HEK293 (cell line): ENCODE results near the gene CAB39L.

Experiments
- CTCF ChIA-PET: fragments of 350-600 bp; formaldehyde crosslinking; extraction: SDS; loops from one replicate; lab custom pipeline; 2021; ENCODE audit warnings: antibody characterized with exemption; lab: Yijun Ruan, JAX
- POLR2A ChIA-PET: fragments of 300-600 bp; formaldehyde crosslinking; extraction: SDS; loops from one replicate; lab custom pipeline; 2020; ENCODE audit warnings: antibody characterized with exemption, inconsistent platforms; lab: Yijun Ruan, JAX
- H3K27ac ChIP-seq: fragments of 200-500 bp; sonication (Bioruptor generic); 2 replicates; pipeline ENCODE4 v1.5.1; 2014; ENCODE audit warnings: low read depth, low read length, control low read depth, inconsistent platforms; ENCODE audit errors: extremely low read depth
- H3K36me3 ChIP-seq, 2 experiments: fragments of 200-500 bp in 1 of 2; sonication (Bioruptor generic) in 1 of 2; 1 replicate in 1 of 2; 2 replicates in 1 of 2; pipeline ENCODE4 v1.5.1; 2014 to 2017; ENCODE audit warnings: inconsistent platforms in 2 of 2, low read length in 2 of 2; ENCODE audit not compliant: control insufficient read depth in 2 of 2, insufficient read depth in 1 of 2
- H3K4me1 ChIP-seq: fragments of 200-500 bp; sonication (Bioruptor generic); 2 replicates; pipeline ENCODE4 v1.5.1; 2014; ENCODE audit warnings: mild to moderate bottlenecking, low read length, inconsistent platforms; ENCODE audit not compliant: control insufficient read depth, insufficient read depth
- H3K4me3 ChIP-seq: 2 replicates; pipeline ENCODE4 v1.5.1; 2011; ENCODE audit warnings: low read depth, mild to moderate bottlenecking, control low read depth, low read length, moderate library complexity
- H3K9me3 ChIP-seq: fragments of 200-500 bp; sonication (Bioruptor generic); 2 replicates; pipeline ENCODE4 v1.5.1; 2014; ENCODE audit warnings: low read depth, low read length, inconsistent platforms; ENCODE audit not compliant: control insufficient read depth, insufficient read depth
- GLIS1 ChIP-seq: fragments of 450-650 bp; formaldehyde crosslinking; IDR thresholded peaks from 2 replicates; pipeline ENCODE4 v1.5.1; 2016; ENCODE audit warnings: missing biosample characterization, missing genetic modification characterization
- OSR2 ChIP-seq: fragments of 450-650 bp; formaldehyde crosslinking; IDR thresholded peaks from 2 replicates; pipeline ENCODE4 v1.5.1; 2016; ENCODE audit warnings: missing biosample characterization, missing genetic modification characterization
- OVOL3 ChIP-seq: fragments of 450-650 bp; formaldehyde crosslinking; IDR thresholded peaks from 2 replicates; pipeline ENCODE4 v1.5.1; 2016; ENCODE audit warnings: missing biosample characterization, missing genetic modification characterization
- SCRT1 ChIP-seq: fragments of 450-650 bp; formaldehyde crosslinking; IDR thresholded peaks from 2 replicates; pipeline ENCODE4 v1.5.1; 2016; ENCODE audit warnings: missing biosample characterization, missing genetic modification characterization, borderline replicate concordance
- ZNF266 ChIP-seq: fragments of 450-650 bp; formaldehyde crosslinking; IDR thresholded peaks from 2 replicates; pipeline ENCODE4 v1.5.1; 2016; ENCODE audit warnings: missing biosample characterization, missing genetic modification characterization, low read depth
- ZNF292 ChIP-seq: fragments of 450-650 bp; formaldehyde crosslinking; IDR thresholded peaks from 2 replicates; pipeline ENCODE4 v1.5.1; 2016; ENCODE audit warnings: low read depth, missing biosample characterization, missing genetic modification characterization, borderline replicate concordance
- ZNF354C ChIP-seq: fragments of 450-650 bp; formaldehyde crosslinking; IDR thresholded peaks from 2 replicates; pipeline ENCODE4 v1.5.1; 2016; ENCODE audit warnings: missing biosample characterization, missing genetic modification characterization, low read depth, borderline replicate concordance
- ZNF426 ChIP-seq: fragments of 450-650 bp; formaldehyde crosslinking; IDR thresholded peaks from 2 replicates; pipeline ENCODE4 v1.5.1; 2017; ENCODE audit warnings: missing biosample characterization, missing genetic modification characterization, mild to moderate bottlenecking, inconsistent platforms, moderate library complexity
- ZNF488 ChIP-seq: fragments of 450-650 bp; formaldehyde crosslinking; IDR thresholded peaks from 2 replicates; pipeline ENCODE4 v1.5.1; 2016; ENCODE audit warnings: missing biosample characterization, missing genetic modification characterization
- ZNF510 ChIP-seq: fragments of 450-650 bp; formaldehyde crosslinking; IDR thresholded peaks from 2 replicates; pipeline ENCODE4 v1.5.1; 2018; ENCODE audit warnings: mild to moderate bottlenecking, missing genetic modification characterization, missing biosample characterization; ENCODE audit not compliant: insufficient replicate concordance
- ZNF544 ChIP-seq: fragments of 450-650 bp; formaldehyde crosslinking; IDR thresholded peaks from 2 replicates; pipeline ENCODE4 v1.5.0; 2017; ENCODE audit warnings: missing biosample characterization, missing genetic modification characterization
- ZNF548 ChIP-seq: fragments of 450-650 bp; formaldehyde crosslinking; IDR thresholded peaks from 2 replicates; pipeline ENCODE4 v1.5.1; 2016; ENCODE audit warnings: missing biosample characterization, missing genetic modification characterization
- ZNF549 ChIP-seq: fragments of 450-650 bp; IDR thresholded peaks from 2 replicates; pipeline ENCODE4 v1.5.1; 2018; ENCODE audit warnings: missing biosample characterization, missing genetic modification characterization, mild to moderate bottlenecking, inconsistent platforms, moderate library complexity
- ZNF555 ChIP-seq: fragments of 450-650 bp; formaldehyde crosslinking; conservative IDR thresholded peaks from 2 replicates; pipeline ENCODE4 v1.5.1; 2017; ENCODE audit warnings: missing biosample characterization, mild to moderate bottlenecking, missing genetic modification characterization, inconsistent platforms
- ZNF558 ChIP-seq: fragments of 450-650 bp; formaldehyde crosslinking; IDR thresholded peaks from 2 replicates; pipeline ENCODE4 v1.5.1; 2016; ENCODE audit warnings: missing biosample characterization, missing genetic modification characterization
- ZNF596 ChIP-seq: fragments of 450-650 bp; IDR thresholded peaks from 2 replicates; pipeline ENCODE4 v1.5.0; 2018; ENCODE audit warnings: missing biosample characterization, mild to moderate bottlenecking, missing genetic modification characterization, moderate library complexity
- ZNF670 ChIP-seq: fragments of 450-650 bp; formaldehyde crosslinking; IDR thresholded peaks from 2 replicates; pipeline ENCODE4 v1.5.1; 2016; ENCODE audit warnings: missing biosample characterization, missing genetic modification characterization, low read depth
- ZNF677 ChIP-seq: fragments of 450-650 bp; IDR thresholded peaks from 2 replicates; pipeline ENCODE4 v1.5.0; 2018; ENCODE audit warnings: missing biosample characterization, mild to moderate bottlenecking, missing genetic modification characterization, moderate library complexity
- ZNF692 ChIP-seq: fragments of 450-650 bp; formaldehyde crosslinking; IDR thresholded peaks from 2 replicates; pipeline ENCODE4 v1.5.1; 2016; ENCODE audit warnings: missing biosample characterization, missing genetic modification characterization
- ZNF747 ChIP-seq: fragments of 450-650 bp; formaldehyde crosslinking; IDR thresholded peaks from 2 replicates; pipeline ENCODE4 v1.5.1; 2016; ENCODE audit warnings: missing biosample characterization, missing genetic modification characterization
- TF ChIP-seq, protein P1 (sequence below): fragments of 450-650 bp; formaldehyde crosslinking; optimal IDR thresholded peaks from 2 replicates; pipeline ENCODE3; 2016; ENCODE audit warnings: missing biosample characterization, mild to moderate bottlenecking, missing genetic modification characterization
- TF ChIP-seq, protein P2 (sequence below): fragments of 450-650 bp; formaldehyde crosslinking; IDR thresholded peaks from 2 replicates; pipeline ENCODE4 v1.5.1; 2016; ENCODE audit warnings: missing biosample characterization, missing genetic modification characterization

The CAB39L gene

GRCh38 chr13:49437705-49438104 is 6.2 kb downstream of the CAB39L start:
- H3K9me3 ChIP-seq = no peaks in the 10 kb centered on the region
- H3K27ac ChIP-seq = no peak overlapping the region
- H3K4me1 ChIP-seq = no peaks in the 10 kb centered on the region
- H3K36me3 ChIP-seq = no peaks in the 10 kb centered on the region
- TF ChIP-seq ZNF596 (tag by site-specific recombination) = no peak
- TF ChIP-seq, all 188 proteins: peak for 0
- ChIA-PET POLR2A (no interaction called here), CTCF (no interaction called here)
- no peak overlapping the region for H3K4me3 ChIP-seq

DNA sequence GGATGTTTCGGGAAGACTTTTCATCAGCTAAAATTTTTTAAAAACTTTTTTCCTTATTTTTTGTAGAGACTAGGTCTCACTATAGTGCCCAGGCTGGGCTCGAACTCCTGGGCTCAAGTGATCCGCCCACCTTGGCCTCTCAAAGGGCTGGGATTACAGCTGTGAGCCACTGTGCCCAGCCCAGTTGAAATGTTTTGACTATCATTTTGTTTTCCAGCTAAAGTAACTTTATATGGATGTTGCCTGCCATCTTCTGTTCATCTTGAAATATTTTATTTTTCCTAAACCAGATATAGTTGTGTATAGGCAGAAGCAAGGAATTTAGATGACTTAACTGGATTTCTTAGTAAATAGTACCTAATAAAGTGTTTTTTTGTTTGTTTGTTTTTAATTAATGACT is 7.0 kb downstream of the CAB39L start:
- no peaks in the 10 kb centered on the region for H3K4me1 ChIP-seq
- TF ChIP-seq ZNF266 (tag by site-specific recombination) = no peak
- TF ChIP-seq ZNF558 (tag by site-specific recombination) = no peak
- no peak for TF ChIP-seq ZNF548
- no peak for TF ChIP-seq ZNF555 (tag by site-specific recombination)
- no peak for TF ChIP-seq ZNF510 (tag by site-specific recombination)
- TF ChIP-seq ZNF747 (tag by site-specific recombination) = no peak
- TF ChIP-seq ZNF549 (tag by site-specific recombination) = no peak
- no peak for TF ChIP-seq ZNF292 (tag by site-specific recombination)
- no peak for TF ChIP-seq ZNF354C (tag by site-specific recombination)
- TF ChIP-seq OSR2 (tag by site-specific recombination) = no peak
- TF ChIP-seq ZNF677 (tag by site-specific recombination) = no peak
- TF ChIP-seq GLIS1 (tag by site-specific recombination) = no peak
- TF ChIP-seq ZNF670 (tag by site-specific recombination) = no peak
- no peak for TF ChIP-seq SCRT1 (tag by site-specific recombination)
- TF ChIP-seq, protein P1, sequence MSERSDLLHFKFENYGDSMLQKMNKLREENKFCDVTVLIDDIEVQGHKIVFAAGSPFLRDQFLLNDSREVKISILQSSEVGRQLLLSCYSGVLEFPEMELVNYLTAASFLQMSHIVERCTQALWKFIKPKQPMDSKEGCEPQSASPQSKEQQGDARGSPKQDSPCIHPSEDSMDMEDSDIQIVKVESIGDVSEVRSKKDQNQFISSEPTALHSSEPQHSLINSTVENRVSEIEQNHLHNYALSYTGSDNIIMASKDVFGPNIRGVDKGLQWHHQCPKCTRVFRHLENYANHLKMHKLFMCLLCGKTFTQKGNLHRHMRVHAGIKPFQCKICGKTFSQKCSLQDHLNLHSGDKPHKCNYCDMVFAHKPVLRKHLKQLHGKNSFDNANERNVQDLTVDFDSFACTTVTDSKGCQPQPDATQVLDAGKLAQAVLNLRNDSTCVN (tag by site-specific recombination) = no peak
- no peak for TF ChIP-seq ZNF488 (tag by site-specific recombination)
- no peak for TF ChIP-seq ZNF692 (tag by site-specific recombination)
- no peak for TF ChIP-seq OVOL3
- TF ChIP-seq ZNF544 (tag by site-specific recombination) = no peak
- H3K9me3 ChIP-seq = no peaks in the 10 kb centered on the region
- no peaks in the 10 kb centered on the region for H3K36me3 ChIP-seq
- CTCF ChIA-PET = no interaction called here
- POLR2A ChIA-PET = no interaction called here
- no peak overlapping the region for H3K27ac ChIP-seq
- no peak overlapping the region for H3K4me3 ChIP-seq

- no peaks in the 10 kb centered on the region for H3K4me1 ChIP-seq
- ChIA-PET CTCF (no interaction called here), POLR2A (no interaction called here)
- no peaks in the 10 kb centered on the region for H3K9me3 ChIP-seq
- H3K27ac ChIP-seq = no peak overlapping the region
- H3K36me3 ChIP-seq = no peaks in the 10 kb centered on the region
- H3K4me3 ChIP-seq = no peak overlapping the region
- TF ChIP-seq, protein P2, sequence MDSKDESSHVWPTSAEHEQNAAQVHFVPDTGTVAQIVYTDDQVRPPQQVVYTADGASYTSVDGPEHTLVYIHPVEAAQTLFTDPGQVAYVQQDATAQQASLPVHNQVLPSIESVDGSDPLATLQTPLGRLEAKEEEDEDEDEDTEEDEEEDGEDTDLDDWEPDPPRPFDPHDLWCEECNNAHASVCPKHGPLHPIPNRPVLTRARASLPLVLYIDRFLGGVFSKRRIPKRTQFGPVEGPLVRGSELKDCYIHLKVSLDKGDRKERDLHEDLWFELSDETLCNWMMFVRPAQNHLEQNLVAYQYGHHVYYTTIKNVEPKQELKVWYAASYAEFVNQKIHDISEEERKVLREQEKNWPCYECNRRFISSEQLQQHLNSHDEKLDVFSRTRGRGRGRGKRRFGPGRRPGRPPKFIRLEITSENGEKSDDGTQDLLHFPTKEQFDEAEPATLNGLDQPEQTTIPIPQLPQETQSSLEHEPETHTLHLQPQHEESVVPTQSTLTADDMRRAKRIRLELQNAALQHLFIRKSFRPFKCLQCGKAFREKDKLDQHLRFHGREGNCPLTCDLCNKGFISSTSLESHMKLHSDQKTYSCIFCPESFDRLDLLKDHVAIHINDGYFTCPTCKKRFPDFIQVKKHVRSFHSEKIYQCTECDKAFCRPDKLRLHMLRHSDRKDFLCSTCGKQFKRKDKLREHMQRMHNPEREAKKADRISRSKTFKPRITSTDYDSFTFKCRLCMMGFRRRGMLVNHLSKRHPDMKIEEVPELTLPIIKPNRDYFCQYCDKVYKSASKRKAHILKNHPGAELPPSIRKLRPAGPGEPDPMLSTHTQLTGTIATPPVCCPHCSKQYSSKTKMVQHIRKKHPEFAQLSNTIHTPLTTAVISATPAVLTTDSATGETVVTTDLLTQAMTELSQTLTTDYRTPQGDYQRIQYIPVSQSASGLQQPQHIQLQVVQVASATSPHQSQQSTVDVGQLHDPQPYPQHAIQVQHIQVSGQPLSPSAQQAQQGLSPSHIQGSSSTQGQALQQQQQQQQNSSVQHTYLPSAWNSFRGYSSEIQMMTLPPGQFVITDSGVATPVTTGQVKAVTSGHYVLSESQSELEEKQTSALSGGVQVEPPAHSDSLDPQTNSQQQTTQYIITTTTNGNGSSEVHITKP (tag by site-specific recombination) = no peak
- TF ChIP-seq ZNF426 (tag by site-specific recombination) = no peak
- TF ChIP-seq, all 188 proteins: peak for 0
Measured at GRCh38 chr13:49435992-49436391, 7.9 kb downstream of the CAB39L start.
